Measurements from ENCODE around the gene JTB. TPM values are rescaled to one million over a fixed set of nuclear protein-coding genes. Genes with fewer than 3 reads are reported as not detected.

Gene JTB
- total RNA-seq, 1 experiment from 2014 or later, result 134 TPM

- ATAC-seq, result no peak
- BruUV-seq (replicated peaks), result no TSS peak
- H3K36me3 ChIP-seq (ENCODE audit: control insufficient read depth, insufficient read depth, low read length), result peaks cover 18% of the 10 kb centered on the region
- no peak for TF ChIP-seq SIN3A (IDR thresholded peaks at IDR 0.05; ENCODE audit: borderline replicate concordance, insufficient read depth, low read depth, low read length)
- no peaks in the 10 kb centered on the region for H3K27me3 ChIP-seq (ENCODE audit: control insufficient read depth, insufficient read depth, low read length)
- H3K27ac ChIP-seq (ENCODE audit: low read length), result no peak overlapping the region
- H3K9me3 ChIP-seq (ENCODE audit: control insufficient read depth, insufficient read depth, low read depth, low read length), result no peaks in the 10 kb centered on the region
- H3K4me3 ChIP-seq (ENCODE audit: low read depth in 2 of 2, low read length in 2 of 2), result no peak overlapping the region
- intact Hi-C loops (cut with micrococcal nuclease; ENCODE audit: unreplicated experiment) (no loop called here), in situ Hi-C loops (cut with HindIII; ENCODE audit: low pct_unique_long_range_greater_than_20kb, low sequenced_read_pairs) (no loop called here)
- H3K4me1 ChIP-seq (ENCODE audit: control insufficient read depth, insufficient read depth, low read length), result peaks cover 12% of the 10 kb centered on the region
- no peak for DNase-seq (ENCODE audit: low read depth, low spot score)
- ChIA-PET POLR2A (no interaction called here), CTCF (interaction anchor here (0.7 kb wide), 1 partner anchor 195 kb away, joined by 3 read pairs; no protein-coding TSS in a partner anchor)
Measured at GRCh38 chr1:153995202-153995601, 17.7 kb upstream of the JTB start.

DNA sequence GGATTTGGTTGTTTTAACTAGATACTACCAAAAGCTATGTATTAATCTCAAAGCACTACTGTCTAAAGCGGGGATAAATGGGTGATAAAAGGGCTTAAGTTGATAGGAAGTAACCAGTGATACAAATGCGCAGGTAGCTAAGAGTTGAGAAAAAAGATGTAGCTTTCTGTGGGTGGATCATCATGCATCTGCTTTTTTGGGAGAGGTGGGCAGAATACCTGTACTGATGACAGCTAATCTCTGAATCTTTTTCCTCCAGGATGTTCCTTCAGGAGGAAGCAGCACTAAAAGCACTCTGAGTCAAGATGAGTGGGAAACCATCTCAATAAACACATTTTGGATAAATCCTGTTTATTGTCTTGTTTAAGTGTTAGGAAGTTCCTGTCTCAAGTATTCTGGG lies 14.3 kb upstream of the JTB start:
- CTCF ChIA-PET, result no interaction called here
- TF ChIP-seq POLR2AphosphoS5 (IDR thresholded peaks at IDR 0.05; ENCODE audit: low read depth, low read length) (no peak), SIN3A (IDR thresholded peaks at IDR 0.05; ENCODE audit: borderline replicate concordance, insufficient read depth, low read depth, low read length) (no peak), TCF7L2 (IDR thresholded peaks at IDR 0.05; ENCODE audit: low read depth, low read length) (no peak), REST (IDR thresholded peaks at IDR 0.05; ENCODE audit: insufficient read depth in 1 of 2, low read depth in 2 of 2, low read length in 1 of 2) (no peak)
- ATAC-seq (no peak), DNase-seq (ENCODE audit: low read depth, low spot score) (no peak)
- H3K27me3 ChIP-seq (ENCODE audit: control insufficient read depth, insufficient read depth, low read length), result no peaks in the 10 kb centered on the region
- peak overlapping the region; percentile 87 to 92 for H3K4me3 ChIP-seq (ENCODE audit: low read depth in 2 of 2, low read length in 2 of 2)
- POLR2A ChIA-PET, result no interaction called here
- intact Hi-C loops (cut with micrococcal nuclease; ENCODE audit: unreplicated experiment) (no loop called here), in situ Hi-C loops (cut with HindIII; ENCODE audit: low pct_unique_long_range_greater_than_20kb, low sequenced_read_pairs) (no loop called here)
- H3K9me3 ChIP-seq (ENCODE audit: control insufficient read depth, insufficient read depth, low read depth, low read length), result no peaks in the 10 kb centered on the region
- BruUV-seq (replicated peaks), result no TSS peak
- peaks cover 12% of the 10 kb centered on the region for H3K4me1 ChIP-seq (ENCODE audit: control insufficient read depth, insufficient read depth, low read length)
- peak overlapping the region; percentile 97 for H3K27ac ChIP-seq (ENCODE audit: low read length)
- H3K36me3 ChIP-seq (ENCODE audit: control insufficient read depth, insufficient read depth, low read length), result peaks cover 18% of the 10 kb centered on the region

DNA sequence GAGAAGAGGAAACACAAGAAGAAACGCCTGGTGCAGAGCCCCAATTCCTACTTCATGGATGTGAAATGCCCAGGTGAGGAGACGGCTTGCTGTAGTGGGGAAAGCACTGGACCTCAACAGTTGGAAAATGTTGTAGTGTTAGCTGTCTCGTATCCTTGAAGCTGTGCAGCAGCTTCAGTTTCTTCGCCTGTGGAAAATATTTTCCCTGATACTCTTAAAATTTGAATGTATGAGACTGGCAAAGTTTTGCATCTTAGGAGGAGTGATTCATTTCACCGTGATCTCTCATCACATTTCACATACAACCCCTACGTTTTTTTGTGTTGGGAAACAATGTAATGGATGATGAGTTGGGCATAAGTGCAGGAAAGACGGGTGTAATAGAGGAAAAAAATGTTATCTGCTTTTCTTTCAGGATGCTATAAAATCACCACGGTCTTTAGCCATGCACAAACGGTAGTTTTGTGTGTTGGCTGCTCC lies 13.7 kb upstream of the JTB start:
- no TSS peak for BruUV-seq (replicated peaks)
- TF ChIP-seq POLR2AphosphoS5 (IDR thresholded peaks at IDR 0.05; ENCODE audit: low read depth, low read length), result no peak
- Histone ChIP-seq H3K4me3 (ENCODE audit: low read depth in 2 of 2, low read length in 2 of 2) (peak overlapping the region; percentile 87 to 92), H3K4me1 (ENCODE audit: control insufficient read depth, insufficient read depth, low read length) (peaks cover 12% of the 10 kb centered on the region), H3K9me3 (ENCODE audit: control insufficient read depth, insufficient read depth, low read depth, low read length) (no peaks in the 10 kb centered on the region), H3K36me3 (ENCODE audit: control insufficient read depth, insufficient read depth, low read length) (peaks cover 18% of the 10 kb centered on the region), H3K27me3 (ENCODE audit: control insufficient read depth, insufficient read depth, low read length) (no peaks in the 10 kb centered on the region), H3K27ac (ENCODE audit: low read length) (peak overlapping the region; percentile 97)
- no peak for DNase-seq (ENCODE audit: low read depth, low spot score)
- in situ Hi-C loops (cut with HindIII; ENCODE audit: low pct_unique_long_range_greater_than_20kb, low sequenced_read_pairs) (no loop called here), intact Hi-C loops (cut with micrococcal nuclease; ENCODE audit: unreplicated experiment) (no loop called here)
- POLR2A ChIA-PET, result interaction anchor here (0.7 to 1.3 kb wide), 2 partner anchors 14 to 28 kb away, joined by 3 read pairs; partner anchors contain the start of gene JTB
- CTCF ChIA-PET, result no interaction called here
- ATAC-seq, result no peak
